ENCODE data around the gene ARRB1. TPM values are rescaled to one million over a fixed set of nuclear protein-coding genes. Genes with fewer than 3 reads are reported as not detected.
A peak's percentile ranks its signal among the peaks of the same experiment; 100 is the strongest.

ARRB1 gene
- total RNA-seq, 2 donors from 2014 or later = 41.7 to 128 TPM

- no peak overlapping the region for H3K4me3 ChIP-seq (ENCODE audit: low read length)
- H3K4me1 ChIP-seq (ENCODE audit: control insufficient read depth, insufficient read depth, low read length) = peaks cover 10% of the 10 kb centered on the region
- H3K36me3 ChIP-seq (ENCODE audit: control insufficient read depth, insufficient read depth, low read length) = peaks cover 31% of the 10 kb centered on the region
- TF ChIP-seq CTCF (conservative IDR thresholded peaks at IDR 0.05) = no peak
- WGBS, 2 experiments (ENCODE audit: insufficient coverage in 1 of 2, insufficient read length in 1 of 2) = 86 to 93% methylated on average over 4 to 6 of the region's 6 CpGs
- Mint-ChIP-seq H3K36me3 (ENCODE audit: low read depth) (peaks cover 15% of the 10 kb centered on the region), H3K4me3 (no peak overlapping the region), H3K27ac (peak overlapping the region; percentile 86), H3K4me1 (peaks cover 43% of the 10 kb centered on the region), H3K27me3 (ENCODE audit: insufficient read depth) (no peaks in the 10 kb centered on the region), H3K9me3 (no peaks in the 10 kb centered on the region)
- H3K27me3 ChIP-seq (ENCODE audit: control insufficient read depth, insufficient read depth, low read length, poor library complexity, severe bottlenecking) = no peaks in the 10 kb centered on the region
- no peak overlapping the region for H3K9ac ChIP-seq (ENCODE audit: extremely low read depth, low read length, poor library complexity, severe bottlenecking)
- DNase-seq = no peak
- no peaks in the 10 kb centered on the region for H3K9me3 ChIP-seq (ENCODE audit: control insufficient read depth, low read length)
- H3K27ac ChIP-seq (ENCODE audit: low read depth, low read length) = no peak overlapping the region
Measured at GRCh38 chr11:75315439-75315805, 36.0 kb downstream of the ARRB1 start.

GRCh38 chr11:75314771-75315438, 36.6 kb downstream of the ARRB1 start:
- H3K36me3 Mint-ChIP-seq (ENCODE audit: low read depth) = peaks cover 18% of the 10 kb centered on the region
- no peak overlapping the region for H3K4me3 ChIP-seq (ENCODE audit: low read length)
- no peak overlapping the region for H3K4me3 Mint-ChIP-seq
- TF ChIP-seq CTCF (conservative IDR thresholded peaks at IDR 0.05) = no peak
- no peaks in the 10 kb centered on the region for H3K9me3 Mint-ChIP-seq
- peak overlapping the region; percentile 86 for H3K27ac Mint-ChIP-seq
- peaks cover 31% of the 10 kb centered on the region for H3K36me3 ChIP-seq (ENCODE audit: control insufficient read depth, insufficient read depth, low read length)
- WGBS, 2 experiments (ENCODE audit: insufficient coverage in 1 of 2, insufficient read length in 1 of 2) = 85 to 87% methylated on average over 15 to 16 of the region's 16 CpGs
- H3K27ac ChIP-seq (ENCODE audit: low read depth, low read length) = no peak overlapping the region
- no peaks in the 10 kb centered on the region for H3K27me3 ChIP-seq (ENCODE audit: control insufficient read depth, insufficient read depth, low read length, poor library complexity, severe bottlenecking)
- no peaks in the 10 kb centered on the region for H3K9me3 ChIP-seq (ENCODE audit: control insufficient read depth, low read length)
- no peaks in the 10 kb centered on the region for H3K27me3 Mint-ChIP-seq (ENCODE audit: insufficient read depth)
- peaks cover 38% of the 10 kb centered on the region for H3K4me1 Mint-ChIP-seq
- no peak for DNase-seq
- peaks cover 10% of the 10 kb centered on the region for H3K4me1 ChIP-seq (ENCODE audit: control insufficient read depth, insufficient read depth, low read length)
- no peak overlapping the region for H3K9ac ChIP-seq (ENCODE audit: extremely low read depth, low read length, poor library complexity, severe bottlenecking)

- Histone ChIP-seq H3K4me1 (ENCODE audit: control insufficient read depth, insufficient read depth, low read length) (peaks cover 10% of the 10 kb centered on the region), H3K36me3 (ENCODE audit: control insufficient read depth, insufficient read depth, low read length) (peaks cover 35% of the 10 kb centered on the region), H3K9ac (ENCODE audit: extremely low read depth, low read length, poor library complexity, severe bottlenecking) (no peak overlapping the region), H3K27me3 (ENCODE audit: control insufficient read depth, insufficient read depth, low read length, poor library complexity, severe bottlenecking) (no peaks in the 10 kb centered on the region), H3K4me3 (ENCODE audit: low read length) (no peak overlapping the region), H3K27ac (ENCODE audit: low read depth, low read length) (no peak overlapping the region), H3K9me3 (ENCODE audit: control insufficient read depth, low read length) (no peaks in the 10 kb centered on the region)
- peaks cover 21% of the 10 kb centered on the region for H3K36me3 Mint-ChIP-seq (ENCODE audit: low read depth)
- 81 to 89% methylated on average over 4 to 8 of the region's 8 CpGs for WGBS, 2 experiments (ENCODE audit: insufficient coverage in 1 of 2, insufficient read length in 1 of 2)
- peaks cover 30% of the 10 kb centered on the region for H3K4me1 Mint-ChIP-seq
- TF ChIP-seq CTCF (conservative IDR thresholded peaks at IDR 0.05) = no peak
- H3K27ac Mint-ChIP-seq = peak overlapping the region; percentile 91
- no peaks in the 10 kb centered on the region for H3K27me3 Mint-ChIP-seq (ENCODE audit: insufficient read depth)
- DNase-seq = peak; percentile 74
- H3K4me3 Mint-ChIP-seq = no peak overlapping the region
- H3K9me3 Mint-ChIP-seq = no peaks in the 10 kb centered on the region
Measured at GRCh38 chr11:75313513-75314272, 37.8 kb downstream of the ARRB1 start.

Measured in endodermal cell (in vitro differentiated cells).